Esophagus muscularis mucosa (tissue), 3 donors: ENCODE data around the gene TEX101.

ENCODE experiments used
- POLR2A ChIP-seq: fragments of 450-650 bp; IDR thresholded peaks from one replicate; pipeline ENCODE4 v1.6.1; 2017; ENCODE audit warnings: antibody characterized with exemption, moderate library complexity, mild to moderate bottlenecking, low read depth
- TF ChIP-seq, protein P1 (sequence below), 3 experiments: fragments of 200-600 bp in 2 of 3; fragments of 450-650 bp in 1 of 3; sonication (generic) in 2 of 3; IDR thresholded peaks; one replicate each; pipeline ENCODE4 v1.5.1; 2017 to 2019; ENCODE audit warnings: antibody characterized with exemption in 3 of 3, mild to moderate bottlenecking in 2 of 3, moderate library complexity in 1 of 3

DNA sequence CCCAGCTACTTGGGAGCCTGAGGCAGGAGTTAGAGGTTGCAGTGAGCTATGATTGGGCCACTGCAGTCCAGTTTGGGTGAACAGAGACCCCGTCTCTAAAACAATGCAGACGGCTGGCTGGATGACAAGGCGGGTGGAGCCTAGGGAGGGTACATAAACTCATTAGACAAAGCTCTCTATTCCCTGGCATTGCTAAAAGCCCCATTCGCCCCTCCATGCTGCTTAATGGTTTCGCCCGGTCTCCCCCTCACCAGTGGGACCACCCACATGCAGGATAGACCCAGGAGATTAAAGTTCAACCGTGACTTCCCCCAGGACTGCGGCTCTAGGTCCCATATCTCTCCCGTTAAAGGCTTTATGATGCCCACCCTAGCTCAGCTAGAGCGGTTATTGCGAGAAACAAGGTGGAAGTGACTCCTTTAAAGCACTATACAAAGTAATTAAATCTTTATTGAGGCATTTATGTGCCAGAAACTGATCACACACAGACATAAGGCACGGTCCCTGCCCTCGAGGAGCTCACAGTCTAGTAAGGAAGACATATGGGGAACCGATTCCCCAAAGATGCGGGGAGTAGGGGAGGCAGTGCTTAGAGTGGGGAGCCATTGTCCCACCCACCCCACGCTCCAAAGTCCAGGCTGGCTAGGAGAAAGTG lies 45.8 kb downstream of the TEX101 start:
- TF ChIP-seq, protein P1, sequence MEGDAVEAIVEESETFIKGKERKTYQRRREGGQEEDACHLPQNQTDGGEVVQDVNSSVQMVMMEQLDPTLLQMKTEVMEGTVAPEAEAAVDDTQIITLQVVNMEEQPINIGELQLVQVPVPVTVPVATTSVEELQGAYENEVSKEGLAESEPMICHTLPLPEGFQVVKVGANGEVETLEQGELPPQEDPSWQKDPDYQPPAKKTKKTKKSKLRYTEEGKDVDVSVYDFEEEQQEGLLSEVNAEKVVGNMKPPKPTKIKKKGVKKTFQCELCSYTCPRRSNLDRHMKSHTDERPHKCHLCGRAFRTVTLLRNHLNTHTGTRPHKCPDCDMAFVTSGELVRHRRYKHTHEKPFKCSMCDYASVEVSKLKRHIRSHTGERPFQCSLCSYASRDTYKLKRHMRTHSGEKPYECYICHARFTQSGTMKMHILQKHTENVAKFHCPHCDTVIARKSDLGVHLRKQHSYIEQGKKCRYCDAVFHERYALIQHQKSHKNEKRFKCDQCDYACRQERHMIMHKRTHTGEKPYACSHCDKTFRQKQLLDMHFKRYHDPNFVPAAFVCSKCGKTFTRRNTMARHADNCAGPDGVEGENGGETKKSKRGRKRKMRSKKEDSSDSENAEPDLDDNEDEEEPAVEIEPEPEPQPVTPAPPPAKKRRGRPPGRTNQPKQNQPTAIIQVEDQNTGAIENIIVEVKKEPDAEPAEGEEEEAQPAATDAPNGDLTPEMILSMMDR (IDR thresholded peaks at IDR 0.05): no peak
- no peak for TF ChIP-seq POLR2A
